Fibroblast of the aortic adventitia (primary cell): ENCODE results near the gene PSMD13. TPM values are rescaled to one million over a fixed set of nuclear protein-coding genes. Genes with fewer than 3 reads are reported as not detected.

ENCODE experiments used
- DNase-seq: peaks from one replicate; pipeline ENCODE4 v3.0.0-alpha.2; 2010; ENCODE audit warnings: low read depth
- H3K4me3 ChIP-seq: 2 replicates; pipeline ENCODE4 v1.5.1; 2011; ENCODE audit warnings: low read depth, mild to moderate bottlenecking, control low read depth, low read length, moderate library complexity
- total RNA-seq: library from RNA; depleted of rRNA; stranded (reverse); fragments of >200 nt; gene quantifications from 2 replicates; pipeline ENCODE4 v1.2.3, GENCODE V29; 2012; ENCODE audit warnings: low replicate concordance
- TF ChIP-seq, protein P1 (sequence below): IDR thresholded peaks from 2 replicates; pipeline ENCODE4 v1.5.1; 2011; ENCODE audit warnings: mild to moderate bottlenecking, low read length, control low read depth, inconsistent platforms; ENCODE audit not compliant: insufficient read depth

PSMD13 gene
- total RNA-seq, 1 donor, result 96.9 TPM

DNA sequence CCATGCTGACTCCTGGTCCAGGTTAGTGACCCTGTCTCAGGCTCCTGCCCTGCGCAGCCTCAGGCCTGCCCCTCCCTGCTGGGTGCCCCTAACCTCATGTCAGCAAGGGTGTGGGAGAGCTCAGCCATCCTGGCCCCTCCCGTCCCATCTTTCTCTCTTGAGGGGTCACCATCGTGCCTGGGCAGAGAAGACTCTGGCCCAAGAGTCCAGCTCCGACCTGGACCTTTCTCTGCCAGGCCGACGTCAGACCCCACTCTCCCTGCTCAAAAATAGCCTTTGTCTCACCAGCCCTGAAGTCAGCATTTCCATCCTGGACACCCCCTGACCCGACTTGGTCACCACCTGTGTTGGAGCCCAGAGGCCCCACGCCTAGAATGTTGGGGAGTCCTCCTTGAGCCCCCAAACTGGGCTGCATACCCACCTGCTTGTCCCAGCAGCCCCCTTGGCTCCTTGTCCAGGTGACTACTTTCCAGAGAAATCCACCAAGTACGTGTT, 39.0 kb upstream of the PSMD13 start:
- no peak overlapping the region for H3K4me3 ChIP-seq
- TF ChIP-seq, protein P1, sequence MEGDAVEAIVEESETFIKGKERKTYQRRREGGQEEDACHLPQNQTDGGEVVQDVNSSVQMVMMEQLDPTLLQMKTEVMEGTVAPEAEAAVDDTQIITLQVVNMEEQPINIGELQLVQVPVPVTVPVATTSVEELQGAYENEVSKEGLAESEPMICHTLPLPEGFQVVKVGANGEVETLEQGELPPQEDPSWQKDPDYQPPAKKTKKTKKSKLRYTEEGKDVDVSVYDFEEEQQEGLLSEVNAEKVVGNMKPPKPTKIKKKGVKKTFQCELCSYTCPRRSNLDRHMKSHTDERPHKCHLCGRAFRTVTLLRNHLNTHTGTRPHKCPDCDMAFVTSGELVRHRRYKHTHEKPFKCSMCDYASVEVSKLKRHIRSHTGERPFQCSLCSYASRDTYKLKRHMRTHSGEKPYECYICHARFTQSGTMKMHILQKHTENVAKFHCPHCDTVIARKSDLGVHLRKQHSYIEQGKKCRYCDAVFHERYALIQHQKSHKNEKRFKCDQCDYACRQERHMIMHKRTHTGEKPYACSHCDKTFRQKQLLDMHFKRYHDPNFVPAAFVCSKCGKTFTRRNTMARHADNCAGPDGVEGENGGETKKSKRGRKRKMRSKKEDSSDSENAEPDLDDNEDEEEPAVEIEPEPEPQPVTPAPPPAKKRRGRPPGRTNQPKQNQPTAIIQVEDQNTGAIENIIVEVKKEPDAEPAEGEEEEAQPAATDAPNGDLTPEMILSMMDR, result no peak
- no peak for DNase-seq

DNA sequence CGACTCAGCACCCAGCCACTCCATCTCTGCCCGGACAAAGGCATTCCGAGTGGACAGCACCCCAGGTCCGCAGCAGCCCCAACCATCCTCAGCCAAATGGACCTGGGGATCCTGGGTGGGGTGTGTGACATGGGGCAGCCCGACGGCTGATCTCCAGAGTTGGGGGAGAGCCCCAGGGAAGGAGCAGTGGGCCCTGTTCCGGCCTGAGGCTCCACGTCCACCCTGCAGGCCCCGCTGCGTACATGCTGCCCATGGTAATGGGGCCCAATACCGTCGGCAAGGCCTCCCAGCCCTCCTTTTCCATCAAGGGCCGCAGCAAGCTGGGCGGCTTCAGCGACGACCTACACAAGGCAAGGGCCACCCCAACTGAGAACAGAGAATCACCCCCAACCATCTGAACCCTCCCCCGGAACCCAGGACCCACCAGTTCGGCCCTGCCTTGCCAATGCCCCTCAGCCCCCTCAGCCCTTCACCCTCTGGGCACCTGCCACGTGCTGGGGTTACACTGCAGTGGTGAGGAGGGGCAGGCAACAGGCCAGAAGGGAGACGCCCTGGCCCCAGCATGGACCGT, 38.5 kb upstream of the PSMD13 start:
- H3K4me3 ChIP-seq, result no peak overlapping the region
- TF ChIP-seq, protein P1, result no peak
- DNase-seq, result no peak

DNA sequence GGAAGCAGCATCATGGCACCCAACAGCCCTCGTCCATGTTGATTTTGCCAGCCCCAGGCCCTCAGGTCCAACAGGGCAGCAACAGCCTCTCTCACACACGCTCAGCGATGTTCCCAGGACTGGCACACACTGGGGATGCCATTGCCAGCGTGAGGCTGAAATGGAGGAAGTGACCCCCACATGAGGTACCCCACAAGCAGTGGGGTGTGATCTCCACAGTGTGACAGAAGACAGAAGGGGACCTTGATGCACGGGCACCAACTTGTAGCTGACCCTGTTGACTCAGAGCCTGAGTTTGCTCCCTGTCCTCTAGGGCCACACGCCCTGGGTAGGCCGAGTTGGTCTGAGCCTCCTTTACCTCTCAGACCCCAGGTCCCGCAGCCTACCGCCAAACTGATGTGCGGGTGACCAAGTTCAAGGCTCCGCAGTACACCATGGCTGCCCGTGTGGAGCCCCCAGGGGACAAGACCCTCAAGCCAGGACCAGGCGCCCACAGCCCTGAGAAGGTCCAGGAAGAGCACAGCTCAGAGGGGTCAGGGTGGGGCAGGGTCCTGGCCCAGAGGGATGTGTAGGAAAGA, 37.7 kb upstream of the PSMD13 start:
- H3K4me3 ChIP-seq, result no peak overlapping the region
- TF ChIP-seq, protein P1, result no peak
- no peak for DNase-seq

DNA sequence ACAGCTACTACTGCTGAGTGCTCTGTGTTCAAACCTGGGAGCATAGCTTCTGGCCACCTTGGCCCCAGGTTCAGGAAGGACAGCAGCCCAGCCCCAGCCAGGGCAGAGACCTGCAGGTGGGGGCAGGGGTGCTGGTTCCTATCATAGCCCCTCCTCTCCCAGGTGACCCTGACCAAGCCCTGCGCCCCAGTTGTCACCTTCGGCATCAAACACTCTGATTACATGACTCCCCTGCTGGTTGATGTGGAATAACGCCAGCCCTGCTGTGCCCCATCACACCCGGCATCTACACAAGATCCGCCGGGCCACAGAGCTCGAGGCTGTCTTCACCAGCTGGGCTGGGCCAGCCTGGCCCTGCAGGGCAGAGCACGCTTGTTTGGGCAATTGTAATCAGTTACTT, 37.0 kb upstream of the PSMD13 start:
- DNase-seq, result no peak
- no peak overlapping the region for H3K4me3 ChIP-seq
- TF ChIP-seq, protein P1, result no peak

DNA sequence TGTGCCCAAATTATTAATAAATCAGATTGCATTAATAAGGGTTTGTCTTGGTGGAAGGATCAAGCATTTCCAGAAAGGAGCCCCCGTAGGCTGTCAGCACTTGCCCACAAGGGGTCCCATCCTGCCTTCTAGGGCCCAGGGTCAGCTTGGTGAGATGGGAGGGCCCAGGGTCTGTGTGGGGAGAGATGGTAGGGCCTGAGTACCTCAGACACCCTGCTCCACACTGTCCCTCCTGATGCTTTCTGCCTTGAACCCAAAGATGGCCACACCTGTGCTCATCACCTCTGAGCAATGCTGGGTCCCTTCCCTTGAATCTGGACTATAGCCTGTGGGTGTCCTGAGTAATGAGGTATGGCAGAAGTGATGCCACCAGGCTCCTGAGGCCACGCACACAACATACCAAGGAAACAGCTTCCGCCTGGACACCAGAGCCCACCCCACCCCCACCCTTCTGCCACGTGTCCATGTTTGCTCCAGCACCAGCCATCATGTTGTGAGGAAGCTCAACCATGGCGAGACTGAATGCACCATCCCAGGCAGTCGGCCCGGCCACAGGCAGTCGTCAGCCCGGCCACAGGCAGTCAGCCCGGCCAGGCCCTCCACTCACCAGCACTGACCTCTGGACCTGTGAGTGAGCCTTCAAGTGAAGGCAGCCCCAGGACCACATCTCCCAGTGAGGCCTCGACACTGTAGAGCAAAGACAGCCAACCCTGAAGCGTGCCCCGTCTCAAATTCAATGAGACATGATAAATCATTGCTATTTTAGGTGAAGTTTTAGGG, 36.4 kb upstream of the PSMD13 start:
- TF ChIP-seq, protein P1, result no peak
- H3K4me3 ChIP-seq, result no peak overlapping the region
- DNase-seq, result no peak

DNA sequence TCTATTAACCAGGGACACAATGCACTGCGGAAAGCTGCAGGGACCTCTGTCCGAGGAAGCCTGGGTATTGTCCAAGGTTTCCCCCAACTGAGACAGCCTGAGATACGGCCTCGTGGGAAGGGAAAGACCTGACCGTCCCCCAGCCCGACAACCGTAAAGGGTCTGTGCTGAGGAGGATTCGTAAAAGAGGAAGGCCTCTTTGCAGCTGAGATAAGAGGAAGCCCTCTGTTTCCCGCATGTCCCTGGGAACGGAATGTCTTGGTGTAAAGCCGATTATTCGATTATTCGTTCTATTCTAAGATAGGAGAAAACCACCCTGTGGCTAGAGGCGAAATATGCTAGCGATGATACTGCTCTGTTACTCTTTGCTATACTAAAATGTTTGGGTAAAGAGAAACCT, 34.8 kb upstream of the PSMD13 start:
- TF ChIP-seq, protein P1, result no peak
- no peak overlapping the region for H3K4me3 ChIP-seq
- DNase-seq, result no peak
